OCI-LY1 (cell line): ENCODE data around the gene LRP2.

Experiments
- H2AFZ ChIP-seq: fragments of 200-600 bp; sonication (generic), shearing (Covaris generic); 2 replicates; pipeline ENCODE4 v1.6.0; 2014; ENCODE audit warnings: antibody characterized with exemption, mild to moderate bottlenecking, low read length
- H3F3A ChIP-seq: fragments of 200-600 bp; sonication (generic), shearing (Covaris generic); 2 replicates; pipeline ENCODE4 v1.6.0; 2014; ENCODE audit warnings: mild to moderate bottlenecking, antibody characterized with exemption, low read length, moderate library complexity; ENCODE audit not compliant: insufficient read depth
- H3K27ac ChIP-seq: fragments of 200-600 bp; sonication (generic); 2 replicates; pipeline ENCODE4 v1.5.1; 2014; ENCODE audit warnings: low read length, mixed run types, mild to moderate bottlenecking, low read depth; ENCODE audit not compliant: poor library complexity, severe bottlenecking
- H3K27me3 ChIP-seq: fragments of 200-600 bp; sonication (generic); 2 replicates; pipeline ENCODE4 v1.6.0; 2014; ENCODE audit warnings: antibody characterized with exemption, mild to moderate bottlenecking, low read length, moderate library complexity; ENCODE audit not compliant: insufficient read depth
- H3K36me3 ChIP-seq: fragments of 200-600 bp; sonication (generic); 2 replicates; pipeline ENCODE4 v1.6.1; 2014; ENCODE audit warnings: mild to moderate bottlenecking, antibody characterized with exemption, low read length, moderate library complexity, mixed read lengths; ENCODE audit not compliant: insufficient read depth
- H3K4me1 ChIP-seq: fragments of 200-600 bp; sonication (generic); 2 replicates; pipeline ENCODE4 v1.5.1; 2014; ENCODE audit warnings: mild to moderate bottlenecking, low read length, moderate library complexity; ENCODE audit not compliant: insufficient read depth, severe bottlenecking
- H3K4me2 ChIP-seq: fragments of 200-600 bp; sonication (generic), shearing (Covaris generic); 2 replicates; pipeline ENCODE4 v1.6.1; 2014; ENCODE audit warnings: low read length
- H3K4me3 ChIP-seq: fragments of 200-600 bp; sonication (generic); 2 replicates; pipeline ENCODE4 v1.5.1; 2014; ENCODE audit warnings: low read length, low read depth, mild to moderate bottlenecking, mixed read lengths; ENCODE audit not compliant: poor library complexity, severe bottlenecking
- H3K79me2 ChIP-seq: fragments of 200-600 bp; shearing (Covaris generic); 2 replicates; pipeline ENCODE4 v1.6.1; 2016; ENCODE audit warnings: mixed run types, low read length, mixed read lengths; ENCODE audit not compliant: insufficient read depth
- H3K9ac ChIP-seq: fragments of 200-600 bp; sonication (generic), shearing (Covaris generic); 2 replicates; pipeline ENCODE4 v1.6.1; 2014; ENCODE audit warnings: mild to moderate bottlenecking, low read length, mixed read lengths
- H3K9me2 ChIP-seq: fragments of 200-600 bp; sonication (generic), shearing (Covaris generic); 2 replicates; pipeline ENCODE4 v1.6.1; 2014; ENCODE audit warnings: low read depth, mild to moderate bottlenecking, low read length, mixed read lengths
- H3K9me3 ChIP-seq: fragments of 200-600 bp; shearing (Covaris generic); 2 replicates; pipeline ENCODE4 v1.6.1; 2014; ENCODE audit warnings: low read length, mixed read lengths
- H4K20me1 ChIP-seq: fragments of 200-600 bp; sonication (generic), shearing (Covaris generic); 2 replicates; pipeline ENCODE4 v1.6.0; 2016; ENCODE audit warnings: mild to moderate bottlenecking, low read length; ENCODE audit not compliant: insufficient read depth
- CTCF ChIP-seq: fragments of 200-600 bp; sonication (generic), shearing (Covaris generic); IDR thresholded peaks from 2 replicates; pipeline ENCODE4 v1.5.1; 2017; ENCODE audit warnings: mild to moderate bottlenecking, antibody characterized with exemption, low read length, moderate library complexity, mixed read lengths
- EZH2 ChIP-seq: fragments of 200-600 bp; sonication (generic), shearing (Covaris generic); IDR thresholded peaks from 2 replicates; pipeline ENCODE4 v1.8.0; 2017; ENCODE audit warnings: borderline replicate concordance, mixed run types, mild to moderate bottlenecking, antibody characterized with exemption, low read length, moderate library complexity, mixed read lengths

LRP2 gene

GRCh38 chr2:169302364-169302763 lies 60.0 kb downstream of the LRP2 start:
- Histone ChIP-seq H3K4me3 (no peak overlapping the region), H3K4me2 (no peak overlapping the region), H3K9me2 (no peaks in the 10 kb centered on the region), H3F3A (no peaks in the 10 kb centered on the region), H2AFZ (no peak overlapping the region), H3K9me3 (no peaks in the 10 kb centered on the region), H3K27ac (no peak overlapping the region), H3K4me1 (no peaks in the 10 kb centered on the region), H3K9ac (no peak overlapping the region), H3K36me3 (no peaks in the 10 kb centered on the region), H4K20me1 (no peaks in the 10 kb centered on the region), H3K27me3 (no peaks in the 10 kb centered on the region), H3K79me2 (no peaks in the 10 kb centered on the region)
- no peak for TF ChIP-seq CTCF
- TF ChIP-seq EZH2, result no peak

- Histone ChIP-seq H3K27ac (no peak overlapping the region), H3K4me3 (no peak overlapping the region), H3K4me1 (no peaks in the 10 kb centered on the region), H3K4me2 (no peak overlapping the region), H3K9me3 (no peaks in the 10 kb centered on the region), H3F3A (no peaks in the 10 kb centered on the region), H3K9ac (no peak overlapping the region), H3K36me3 (no peaks in the 10 kb centered on the region), H2AFZ (no peak overlapping the region), H3K79me2 (no peaks in the 10 kb centered on the region), H3K9me2 (no peaks in the 10 kb centered on the region), H3K27me3 (no peaks in the 10 kb centered on the region), H4K20me1 (no peaks in the 10 kb centered on the region)
- TF ChIP-seq CTCF (no peak), EZH2 (no peak)
Observed at GRCh38 chr2:169301596-169302335, 60.6 kb downstream of the LRP2 start.

- no peaks in the 10 kb centered on the region for H3K36me3 ChIP-seq
- TF ChIP-seq CTCF (no peak), EZH2 (no peak)
- no peaks in the 10 kb centered on the region for H3K27me3 ChIP-seq
- no peak overlapping the region for H2AFZ ChIP-seq
- no peaks in the 10 kb centered on the region for H3K9me3 ChIP-seq
- H3K9ac ChIP-seq, result no peak overlapping the region
- no peak overlapping the region for H3K4me2 ChIP-seq
- H3K79me2 ChIP-seq, result no peaks in the 10 kb centered on the region
- no peak overlapping the region for H3K27ac ChIP-seq
- H3F3A ChIP-seq, result no peaks in the 10 kb centered on the region
- H4K20me1 ChIP-seq, result no peaks in the 10 kb centered on the region
- H3K4me3 ChIP-seq, result no peak overlapping the region
- no peaks in the 10 kb centered on the region for H3K4me1 ChIP-seq
- H3K9me2 ChIP-seq, result no peaks in the 10 kb centered on the region
Observed at GRCh38 chr2:169300636-169301530, 61.5 kb downstream of the LRP2 start.
